Measurements from ENCODE around the gene CDKN2D.
"Not testable (repeated sequence)": the region's sequence is repeated elsewhere in the genome, so short reads cannot be mapped to it uniquely, and the experiment has no call there.

DNA sequence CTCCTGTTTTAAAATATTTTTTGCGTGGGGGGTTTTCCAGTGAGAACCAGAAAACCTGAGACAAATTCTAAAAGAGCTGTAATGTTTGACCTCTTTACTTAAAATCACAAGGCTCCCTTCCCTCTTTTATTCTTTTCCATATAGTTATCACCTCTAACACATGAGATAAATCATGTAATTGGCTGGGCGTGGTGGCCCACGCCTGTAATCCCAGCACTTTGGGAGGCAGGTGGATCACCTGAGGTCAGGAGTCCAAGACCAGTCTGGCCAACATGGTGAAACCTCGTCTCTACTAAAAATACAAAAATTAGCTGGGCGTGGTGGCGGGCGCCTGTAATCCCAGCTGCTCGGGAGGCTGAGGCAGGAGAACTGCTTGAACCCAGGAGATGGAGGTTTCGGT is 17.8 kb downstream of the CDKN2D start:
- TF ChIP-seq, protein P1, sequence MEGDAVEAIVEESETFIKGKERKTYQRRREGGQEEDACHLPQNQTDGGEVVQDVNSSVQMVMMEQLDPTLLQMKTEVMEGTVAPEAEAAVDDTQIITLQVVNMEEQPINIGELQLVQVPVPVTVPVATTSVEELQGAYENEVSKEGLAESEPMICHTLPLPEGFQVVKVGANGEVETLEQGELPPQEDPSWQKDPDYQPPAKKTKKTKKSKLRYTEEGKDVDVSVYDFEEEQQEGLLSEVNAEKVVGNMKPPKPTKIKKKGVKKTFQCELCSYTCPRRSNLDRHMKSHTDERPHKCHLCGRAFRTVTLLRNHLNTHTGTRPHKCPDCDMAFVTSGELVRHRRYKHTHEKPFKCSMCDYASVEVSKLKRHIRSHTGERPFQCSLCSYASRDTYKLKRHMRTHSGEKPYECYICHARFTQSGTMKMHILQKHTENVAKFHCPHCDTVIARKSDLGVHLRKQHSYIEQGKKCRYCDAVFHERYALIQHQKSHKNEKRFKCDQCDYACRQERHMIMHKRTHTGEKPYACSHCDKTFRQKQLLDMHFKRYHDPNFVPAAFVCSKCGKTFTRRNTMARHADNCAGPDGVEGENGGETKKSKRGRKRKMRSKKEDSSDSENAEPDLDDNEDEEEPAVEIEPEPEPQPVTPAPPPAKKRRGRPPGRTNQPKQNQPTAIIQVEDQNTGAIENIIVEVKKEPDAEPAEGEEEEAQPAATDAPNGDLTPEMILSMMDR (IDR thresholded peaks at IDR 0.05; ENCODE audit: insufficient read depth, low read depth, low read length), result not testable (repeated sequence)
- not testable (repeated sequence) for TF ChIP-seq EZH2 (IDR thresholded peaks at IDR 0.05; ENCODE audit: insufficient read depth, low read length)
